Loucy (cell line): ENCODE results near the gene GLT8D2.

Experiments
- H2AFZ ChIP-seq: fragments of 200-600 bp; sonication (generic); 2 replicates; pipeline ENCODE4 v1.6.0; 2016; ENCODE audit warnings: antibody characterized with exemption, mild to moderate bottlenecking, low read length, moderate library complexity
- H3F3A ChIP-seq: fragments of 200-600 bp; 2 replicates; pipeline ENCODE4 v1.6.0; 2016; ENCODE audit warnings: antibody characterized with exemption, low read depth, mild to moderate bottlenecking
- H3K27me3 ChIP-seq: fragments of 200-600 bp; sonication (generic); 2 replicates; pipeline ENCODE4 v1.6.1; 2014; ENCODE audit warnings: low read length, mild to moderate bottlenecking; ENCODE audit not compliant: insufficient read depth, poor library complexity, severe bottlenecking
- H3K36me3 ChIP-seq: fragments of 200-600 bp; sonication (generic); 2 replicates; pipeline ENCODE4 v1.6.1; 2016; ENCODE audit warnings: low read length; ENCODE audit not compliant: insufficient read depth
- H3K4me1 ChIP-seq: fragments of 200-600 bp; sonication (generic); 2 replicates; pipeline ENCODE4 v1.5.1; 2014; ENCODE audit warnings: low read length, mild to moderate bottlenecking; ENCODE audit not compliant: insufficient read depth, poor library complexity, severe bottlenecking
- H3K4me2 ChIP-seq: fragments of 200-600 bp; sonication (generic); 2 replicates; pipeline ENCODE4 v1.6.0; 2014; ENCODE audit warnings: antibody characterized with exemption, low read length, low read depth, mild to moderate bottlenecking; ENCODE audit not compliant: poor library complexity, severe bottlenecking
- H3K4me3 ChIP-seq: fragments of 200-600 bp; sonication (generic); 2 replicates; pipeline ENCODE4 v1.5.1; 2014; ENCODE audit warnings: low read length, mild to moderate bottlenecking, mixed read lengths; ENCODE audit not compliant: poor library complexity, severe bottlenecking
- H3K79me2 ChIP-seq: fragments of 200-600 bp; sonication (generic); 2 replicates; pipeline ENCODE4 v1.6.1; 2014; ENCODE audit warnings: low read length; ENCODE audit not compliant: insufficient read depth
- H3K9ac ChIP-seq: fragments of 200-600 bp; sonication (generic); 2 replicates; pipeline ENCODE4 v1.6.0; 2014; ENCODE audit warnings: mild to moderate bottlenecking, low read depth, low read length, moderate library complexity; ENCODE audit not compliant: poor library complexity, severe bottlenecking
- H3K9me2 ChIP-seq: fragments of 200-600 bp; sonication (generic); replicated peaks from 2 replicates; pipeline ENCODE4 v1.6.1; 2016; ENCODE audit warnings: low read depth, low read length, mixed read lengths
- H3K9me3 ChIP-seq: fragments of 200-600 bp; sonication (generic); 2 replicates; pipeline ENCODE4 v1.6.1; 2014; ENCODE audit warnings: mild to moderate bottlenecking, antibody characterized with exemption, low read length, low read depth; ENCODE audit not compliant: insufficient read depth
- H4K20me1 ChIP-seq: fragments of 200-600 bp; sonication (generic); 2 replicates; pipeline ENCODE4 v1.6.0; 2014; ENCODE audit warnings: antibody characterized with exemption, low read length, mild to moderate bottlenecking; ENCODE audit not compliant: insufficient read depth, poor library complexity, severe bottlenecking
- EZH2phosphoT487 ChIP-seq: fragments of 200-600 bp; IDR thresholded peaks from 2 replicates; pipeline ENCODE4 v1.6.1; 2018; ENCODE audit warnings: antibody characterized with exemption, mild to moderate bottlenecking, moderate library complexity, borderline replicate concordance
- TF ChIP-seq, protein P1 (sequence below): fragments of 200-600 bp; sonication (generic); conservative IDR thresholded peaks from 2 replicates; pipeline ENCODE4 v1.5.1; 2014; ENCODE audit warnings: mild to moderate bottlenecking, antibody characterized with exemption, low read length

GLT8D2 gene

DNA sequence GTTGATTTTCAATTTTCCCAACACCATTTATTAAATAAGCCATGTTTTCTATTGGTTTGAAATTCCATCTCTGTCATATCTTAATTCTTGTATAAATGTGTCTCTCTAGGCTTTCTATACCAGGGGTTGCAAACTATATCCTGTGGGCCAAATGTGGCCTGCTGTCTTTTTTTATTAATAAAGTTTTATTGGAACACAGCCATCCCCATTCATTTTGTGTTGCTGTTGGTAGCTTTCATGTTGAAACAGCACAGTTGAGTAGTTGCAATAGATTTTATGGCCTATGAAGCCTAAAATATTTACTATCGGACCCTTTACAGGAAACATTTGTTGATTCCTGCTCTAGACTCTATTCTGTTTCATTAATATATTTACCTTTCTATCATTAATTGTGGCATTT, 23.7 kb upstream of the GLT8D2 start:
- 0 out of 2 replicates have a peak, but pooled peaks cover 5% of the 10 kb centered on the region for H3K36me3 ChIP-seq
- H3K9me3 ChIP-seq, result no peaks in the 10 kb centered on the region
- no peaks in the 10 kb centered on the region for H3K9me2 ChIP-seq
- peaks cover 13% of the 10 kb centered on the region; the same call in 1 of the 2 replicates for H3K79me2 ChIP-seq
- no peak overlapping the region for H3K4me3 ChIP-seq
- H3K4me2 ChIP-seq, result no peak overlapping the region
- TF ChIP-seq, protein P1, sequence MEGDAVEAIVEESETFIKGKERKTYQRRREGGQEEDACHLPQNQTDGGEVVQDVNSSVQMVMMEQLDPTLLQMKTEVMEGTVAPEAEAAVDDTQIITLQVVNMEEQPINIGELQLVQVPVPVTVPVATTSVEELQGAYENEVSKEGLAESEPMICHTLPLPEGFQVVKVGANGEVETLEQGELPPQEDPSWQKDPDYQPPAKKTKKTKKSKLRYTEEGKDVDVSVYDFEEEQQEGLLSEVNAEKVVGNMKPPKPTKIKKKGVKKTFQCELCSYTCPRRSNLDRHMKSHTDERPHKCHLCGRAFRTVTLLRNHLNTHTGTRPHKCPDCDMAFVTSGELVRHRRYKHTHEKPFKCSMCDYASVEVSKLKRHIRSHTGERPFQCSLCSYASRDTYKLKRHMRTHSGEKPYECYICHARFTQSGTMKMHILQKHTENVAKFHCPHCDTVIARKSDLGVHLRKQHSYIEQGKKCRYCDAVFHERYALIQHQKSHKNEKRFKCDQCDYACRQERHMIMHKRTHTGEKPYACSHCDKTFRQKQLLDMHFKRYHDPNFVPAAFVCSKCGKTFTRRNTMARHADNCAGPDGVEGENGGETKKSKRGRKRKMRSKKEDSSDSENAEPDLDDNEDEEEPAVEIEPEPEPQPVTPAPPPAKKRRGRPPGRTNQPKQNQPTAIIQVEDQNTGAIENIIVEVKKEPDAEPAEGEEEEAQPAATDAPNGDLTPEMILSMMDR, result no peak
- TF ChIP-seq EZH2phosphoT487, result no peak
- H3K27me3 ChIP-seq, result no peaks in the 10 kb centered on the region
- H4K20me1 ChIP-seq, result peaks cover 5% of the 10 kb centered on the region
- H3K4me1 ChIP-seq, result no peaks in the 10 kb centered on the region
- no peak overlapping the region for H2AFZ ChIP-seq
- H3F3A ChIP-seq, result no peaks in the 10 kb centered on the region
- H3K9ac ChIP-seq, result no peak overlapping the region

DNA sequence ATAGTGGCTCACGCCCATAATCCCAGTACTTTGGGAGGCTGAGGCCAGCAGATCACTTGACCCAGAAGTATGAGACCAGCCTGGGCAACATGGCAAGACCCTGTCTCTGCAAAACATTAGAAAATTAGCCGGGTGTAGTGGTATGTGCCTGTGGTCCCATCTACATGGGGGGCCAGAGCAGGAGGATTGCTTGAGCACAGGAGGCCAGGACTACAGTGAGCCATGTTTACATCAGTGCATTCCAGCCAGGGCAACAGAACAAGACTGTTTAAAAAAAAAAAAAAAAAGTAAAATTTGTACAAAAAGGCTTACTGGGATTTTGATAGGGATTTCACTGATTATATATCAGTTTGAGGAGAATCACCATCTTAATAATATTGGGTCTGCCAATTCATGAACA, 22.1 kb upstream of the GLT8D2 start:
- Histone ChIP-seq H3K4me3 (no peak overlapping the region), H3K9me3 (no peaks in the 10 kb centered on the region), H3F3A (no peaks in the 10 kb centered on the region), H3K27me3 (no peaks in the 10 kb centered on the region), H3K4me2 (no peak overlapping the region), H3K4me1 (peaks cover 3% of the 10 kb centered on the region), H4K20me1 (peaks cover 10% of the 10 kb centered on the region), H3K9ac (no peak overlapping the region), H3K9me2 (no peaks in the 10 kb centered on the region), H3K79me2 (peaks cover 17% of the 10 kb centered on the region), H3K36me3 (0 out of 2 replicates have a peak, but pooled peaks cover 2% of the 10 kb centered on the region), H2AFZ (no peak overlapping the region)
- TF ChIP-seq EZH2phosphoT487, result no peak
- TF ChIP-seq, protein P1, result no peak

DNA sequence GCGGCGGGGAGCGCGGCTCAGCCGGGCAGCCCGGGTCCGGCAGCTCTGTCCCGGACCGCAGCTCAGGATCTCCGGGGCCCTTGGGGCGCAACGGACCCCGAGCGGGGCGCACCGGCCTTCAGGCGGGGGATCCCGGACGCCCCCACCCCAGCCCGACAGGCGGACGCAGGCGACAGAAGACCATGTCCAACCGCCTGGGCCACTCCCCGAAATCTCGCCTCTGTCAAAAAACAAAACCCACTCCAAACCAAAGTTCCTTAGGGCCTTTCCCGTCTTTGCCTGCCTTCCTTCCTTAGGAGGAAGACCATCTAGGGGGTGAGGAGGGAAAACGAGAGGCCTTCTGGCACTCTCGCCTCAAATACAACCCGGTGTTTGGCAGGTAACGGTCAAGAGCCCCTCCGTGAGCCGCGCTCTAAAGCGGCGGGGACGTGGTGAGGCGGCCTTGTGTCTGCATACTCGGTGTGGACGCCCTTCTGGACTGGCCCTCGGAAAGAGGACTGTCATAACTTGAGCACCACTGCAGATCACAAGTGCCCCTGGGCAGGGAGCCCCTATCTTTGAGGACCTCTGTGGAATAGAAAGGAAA, 14.9 kb upstream of the GLT8D2 start:
- Histone ChIP-seq H3K4me1 (peaks cover 18% of the 10 kb centered on the region), H3K9ac (peak overlapping the region; percentile 70), H3F3A (no peaks in the 10 kb centered on the region), H2AFZ (peak overlapping the region; percentile 96), H3K9me2 (no peaks in the 10 kb centered on the region), H3K4me2 (peak overlapping the region; percentile 77), H3K27me3 (no peaks in the 10 kb centered on the region), H3K79me2 (peaks cover 30% of the 10 kb centered on the region), H3K9me3 (no peaks in the 10 kb centered on the region), H3K36me3 (no peaks in the 10 kb centered on the region), H3K4me3 (peak overlapping the region; percentile 82), H4K20me1 (peaks cover 19% of the 10 kb centered on the region)
- TF ChIP-seq EZH2phosphoT487, result no peak
- TF ChIP-seq, protein P1, result no peak
